ENCODE data around the gene ESPN. TPM values are rescaled to one million over a fixed set of nuclear protein-coding genes. Genes with fewer than 3 reads are reported as not detected.
"Not testable (repeated sequence)": the region's sequence is repeated elsewhere in the genome, so short reads cannot be mapped to it uniquely, and the experiment has no call there.

ESPN gene
- total and polyA plus RNA-seq, 2 of the 8 experiments (the other 6 are each of a cell fraction or from before 2014, with no cell fraction given): 5.2 to 16.3 TPM

- no peak for TF ChIP-seq BRCA1 (IDR thresholded peaks at IDR 0.05; ENCODE audit: low read depth, low read length)
Observed at GRCh38 chr1:6435547-6435946, 11.0 kb downstream of the ESPN start (continued).

GRCh38 chr1:6436277-6436676 lies 11.7 kb downstream of the ESPN start:
- not testable (repeated sequence) for H3K4me3 ChIP-seq (ENCODE audit: extremely low read depth in 1 of 4, insufficient read depth in 2 of 4, low read depth in 3 of 4, low read length in 4 of 4); H3K9ac ChIP-seq (replicated peaks in 1 of 4; ENCODE audit: extremely low read depth in 1 of 4, low read depth in 3 of 4, low read length in 3 of 4); H3K27ac ChIP-seq (ENCODE audit: low read depth, low read length); H3K4me2 ChIP-seq (ENCODE audit: insufficient read depth in 1 of 2, low read depth in 2 of 2, low read length in 2 of 2); FAIRE-seq; H3K9me3 ChIP-seq (ENCODE audit: insufficient read depth in 2 of 2, low read depth in 1 of 2, low read length in 1 of 2); H3K23me2 ChIP-seq (ENCODE audit: low read depth, low read length); H3K79me2 ChIP-seq (ENCODE audit: control insufficient read depth in 1 of 2, insufficient read depth in 2 of 2, low read length in 2 of 2); H4K91ac ChIP-seq (replicated peaks; ENCODE audit: insufficient read length, low read length); H2BK15ac ChIP-seq (ENCODE audit: low read length); H4K8ac ChIP-seq (ENCODE audit: extremely low read depth, insufficient read depth, low read length); DNase-seq (ENCODE audit: low read depth in 1 of 2, low spot score in 2 of 2); H2BK12ac ChIP-seq (ENCODE audit: low read depth, low read length); H3K23ac ChIP-seq (ENCODE audit: insufficient read length); H3K18ac ChIP-seq (ENCODE audit: extremely low read depth, low read length); H2AFZ ChIP-seq (ENCODE audit: low read length); H4K5ac ChIP-seq (ENCODE audit: insufficient read length, low read depth, low read length); H3K56ac ChIP-seq (replicated peaks; ENCODE audit: insufficient read length, low read depth, low read length); H3K36me3 ChIP-seq (ENCODE audit: control insufficient read depth in 2 of 4, insufficient read depth in 4 of 4, low read length in 3 of 4); H2AK5ac ChIP-seq (ENCODE audit: low read depth, low read length); H2BK20ac ChIP-seq (ENCODE audit: low read length); H3K4ac ChIP-seq (replicated peaks; ENCODE audit: insufficient read length, low read depth, low read length); H4K20me1 ChIP-seq (replicated peaks in 1 of 2; ENCODE audit: control insufficient read depth in 1 of 2, insufficient read depth in 2 of 2, low read length in 2 of 2); H2BK5ac ChIP-seq (ENCODE audit: low read depth, low read length); H2BK120ac ChIP-seq (replicated peaks; ENCODE audit: low read depth, low read length); H3K79me1 ChIP-seq (ENCODE audit: low read depth, low read length); H3K14ac ChIP-seq (ENCODE audit: insufficient read length)
- Histone ChIP-seq H3K27me3 (replicated peaks in 1 of 4; ENCODE audit: control insufficient read depth in 3 of 4, extremely low read depth in 1 of 4, insufficient read depth in 3 of 4, low read length in 3 of 4) (peaks cover 0 to 17% (median 9%) of the 10 kb centered on the region in 4 experiments; a peak in 5 of 7 replicates), H3K4me1 (replicated peaks in 1 of 4; ENCODE audit: control insufficient read depth in 3 of 4, insufficient read depth in 4 of 4, low read length in 3 of 4) (peaks cover 2 to 10% (median 4%) of the 10 kb centered on the region in 4 experiments)
- WGBS, 2 experiments (ENCODE audit: extremely low coverage in 1 of 2, insufficient coverage in 1 of 2, insufficient read length in 1 of 2, insufficient replicate concordance in 2 of 2, low coverage in 1 of 2, low lambda C conversion rate in 2 of 2, missing lambda C conversion rate in 1 of 2): 78% methylated on average over 3 of the region's 3 CpGs; no CpG with 5 or more reads in 1 of the 2 experiments
- ChIA-PET CTCF (ENCODE audit: partially characterized antibody) (interaction anchor here (1.1 to 18.8 kb wide), 17 partner anchors 10 to 262 kb away, joined by 3 to 321 read pairs (median 14); partner anchors contain the start of genes ESPN, HES2 and PLEKHG5), POLR2A (ENCODE audit: partially characterized antibody) (interaction anchor here (1.1 kb wide), 1 partner anchor 196 kb away, joined by 3 read pairs; no protein-coding TSS in a partner anchor)

All from H1 (cell line).